NCI-H2171 treated with DMSO at 0.1 percent for 48 hours (cell line): ENCODE results near the gene IL12RB2.

Experiments used
- DNase-seq: peaks from one replicate; lab custom pipeline; 2025; lab: John Stamatoyannopoulos, UW

IL12RB2 gene

DNA sequence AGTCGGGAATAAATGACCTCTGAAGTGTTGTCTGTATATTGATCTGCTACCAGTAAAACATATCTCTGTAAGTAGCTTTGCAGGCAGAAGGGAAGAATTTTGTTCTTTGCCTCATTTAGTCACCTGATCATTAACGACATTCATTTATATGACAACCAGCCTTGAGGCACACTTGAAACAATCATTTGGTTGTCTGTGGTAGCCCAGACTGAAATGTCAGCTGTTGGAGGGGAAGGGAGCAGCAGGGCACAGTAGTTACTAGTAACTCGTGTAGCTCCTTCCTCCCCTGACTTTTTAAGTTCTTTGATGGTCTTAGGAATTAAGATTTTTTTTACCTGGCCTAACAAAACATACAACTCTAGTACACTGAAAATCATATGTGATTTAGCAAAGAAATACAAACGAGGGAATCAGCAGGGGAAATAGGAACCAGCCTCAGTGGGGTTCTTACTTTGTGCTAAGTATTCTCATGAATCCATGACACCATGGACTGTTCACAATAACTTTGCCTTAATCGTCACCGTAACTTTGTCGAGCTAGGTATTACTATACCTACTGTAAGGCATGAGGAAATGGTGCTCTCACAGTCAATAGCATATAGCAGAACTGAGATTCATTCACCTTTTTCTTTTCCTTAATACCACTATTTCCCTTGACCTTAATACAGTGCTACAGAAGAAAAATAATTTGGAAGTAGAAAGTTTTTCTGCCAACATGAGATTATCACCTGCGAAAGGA, 6.4 kb downstream of the IL12RB2 start:
- no peak for DNase-seq

DNA sequence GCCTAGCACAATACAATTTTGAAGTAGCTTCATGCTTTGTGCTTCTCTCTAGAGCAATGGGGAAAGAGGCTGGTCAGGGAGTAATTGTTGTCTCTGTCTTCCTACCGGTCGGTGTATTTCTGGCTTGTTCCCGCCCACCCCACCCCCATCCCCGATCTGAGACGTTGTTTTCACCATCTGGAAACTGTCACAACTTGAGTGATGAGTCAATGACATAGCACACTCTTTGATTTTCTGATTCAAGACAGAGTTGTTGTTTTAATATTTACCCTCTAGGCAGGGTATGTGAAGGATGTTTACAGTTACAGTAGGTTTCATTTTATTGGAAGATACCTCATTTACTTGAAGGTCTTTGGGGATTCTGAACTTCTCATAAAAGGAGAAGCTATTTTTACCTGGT, 7.0 kb downstream of the IL12RB2 start:
- DNase-seq = peak; percentile 39

DNA sequence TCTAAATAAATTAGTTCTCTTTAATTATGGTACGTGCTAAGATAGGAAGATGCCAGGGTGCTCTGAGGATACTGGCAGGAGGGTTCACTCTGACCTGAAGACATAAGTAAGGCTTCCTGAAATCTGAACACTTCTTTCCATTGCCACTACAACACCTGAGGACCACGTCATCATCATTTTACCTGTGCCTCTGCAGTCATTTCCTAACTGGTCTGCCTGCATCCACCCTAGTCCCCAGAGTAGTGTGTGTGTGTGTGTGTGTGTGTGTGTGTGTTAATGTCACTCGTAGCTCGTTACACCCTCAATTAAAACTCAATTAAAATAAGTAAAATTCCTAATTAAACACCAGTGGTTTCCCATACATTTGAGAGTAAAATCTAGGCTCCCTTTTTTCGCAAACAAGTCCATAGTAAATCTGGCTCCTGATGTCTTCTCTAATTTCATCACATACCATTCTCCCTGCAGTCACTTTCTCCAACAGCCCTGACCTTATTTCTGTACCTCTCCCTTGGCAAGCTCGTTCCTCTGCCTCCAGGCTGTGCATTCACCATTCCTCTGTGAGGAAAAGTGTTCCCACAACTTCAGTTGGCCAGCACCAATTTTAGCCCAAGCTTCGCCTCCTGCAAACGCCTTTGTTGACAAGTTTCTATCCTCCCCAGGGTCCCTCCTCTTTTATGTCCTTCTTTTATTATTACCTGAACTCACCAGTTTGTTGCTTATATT, 8.7 kb downstream of the IL12RB2 start:
- no peak for DNase-seq

DNA sequence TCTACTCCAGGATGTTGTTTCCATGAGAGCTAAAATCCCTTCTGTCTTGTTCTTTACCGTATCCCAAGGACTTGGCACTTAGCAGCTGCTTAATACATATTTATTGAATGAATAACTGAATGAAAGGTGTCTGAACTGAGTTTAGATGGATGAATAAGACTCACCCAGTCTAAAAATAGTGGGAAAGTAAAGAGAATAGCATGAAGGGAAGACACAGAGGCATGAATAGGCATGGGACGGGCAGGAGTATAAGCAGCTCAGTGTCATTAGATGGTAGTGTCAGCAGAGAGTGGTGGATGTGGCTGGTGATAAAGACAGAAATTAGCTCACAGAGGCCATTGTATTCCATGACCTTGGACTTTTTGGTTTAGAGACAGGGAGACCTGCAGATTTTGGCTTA, 9.2 kb downstream of the IL12RB2 start:
- no peak for DNase-seq

DNA sequence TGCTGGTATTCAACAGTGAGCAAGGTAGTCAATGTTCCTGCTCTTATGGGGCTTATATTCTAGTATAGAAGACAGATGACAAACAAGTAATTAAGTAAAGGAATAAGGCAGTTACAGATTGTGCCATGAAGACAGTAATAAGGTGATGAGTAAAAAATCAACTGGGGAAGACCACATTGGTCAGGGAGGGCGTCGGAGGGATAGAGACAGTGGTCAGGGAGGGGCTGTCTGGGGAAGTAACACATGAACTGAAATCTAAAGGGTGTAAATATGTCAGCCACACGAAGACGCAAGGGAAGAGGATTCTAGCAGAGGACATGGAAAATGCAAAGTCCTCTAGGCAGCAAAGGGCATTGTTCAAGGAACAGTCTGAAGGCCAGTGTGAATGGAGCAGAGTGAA, 10.1 kb downstream of the IL12RB2 start:
- no peak for DNase-seq

DNA sequence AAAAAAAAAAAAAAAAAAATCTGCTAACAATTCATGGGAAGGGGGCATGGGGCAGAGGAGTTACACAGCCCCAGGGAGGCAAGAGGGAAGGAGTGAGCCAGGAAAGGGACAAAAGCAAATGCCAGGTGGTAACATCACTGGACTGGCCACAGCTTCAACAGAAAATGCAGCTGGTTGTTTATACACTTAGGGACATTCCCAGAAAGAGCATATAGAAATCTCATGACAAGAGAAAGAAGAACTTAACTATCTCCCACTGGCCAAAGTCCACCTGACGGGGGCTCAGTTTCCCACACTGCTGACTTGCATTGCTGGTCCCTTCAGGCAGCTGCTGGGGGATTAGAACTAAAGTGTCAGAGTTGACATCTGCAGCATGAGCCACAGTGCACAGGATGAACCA, 14.8 kb downstream of the IL12RB2 start:
- no peak for DNase-seq

DNA sequence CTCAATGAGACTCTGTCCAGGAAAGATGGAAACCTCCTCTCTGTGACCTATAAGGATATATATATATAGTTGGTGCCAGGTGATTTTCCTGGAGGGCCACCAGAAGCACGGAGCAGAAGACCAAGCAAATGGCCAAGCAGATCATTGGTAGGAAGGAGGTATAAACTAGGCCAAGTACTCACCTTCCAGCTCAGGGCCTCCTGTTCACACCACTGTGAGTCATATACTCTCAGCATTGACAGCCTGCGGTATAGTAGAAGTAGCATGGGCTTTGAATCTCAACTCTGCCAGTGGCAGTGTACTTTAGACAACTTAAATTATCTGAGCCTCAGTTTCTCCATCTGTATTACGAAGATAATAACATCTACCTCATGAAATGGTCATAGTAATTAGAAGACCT, 15.4 kb downstream of the IL12RB2 start:
- DNase-seq = no peak

DNA sequence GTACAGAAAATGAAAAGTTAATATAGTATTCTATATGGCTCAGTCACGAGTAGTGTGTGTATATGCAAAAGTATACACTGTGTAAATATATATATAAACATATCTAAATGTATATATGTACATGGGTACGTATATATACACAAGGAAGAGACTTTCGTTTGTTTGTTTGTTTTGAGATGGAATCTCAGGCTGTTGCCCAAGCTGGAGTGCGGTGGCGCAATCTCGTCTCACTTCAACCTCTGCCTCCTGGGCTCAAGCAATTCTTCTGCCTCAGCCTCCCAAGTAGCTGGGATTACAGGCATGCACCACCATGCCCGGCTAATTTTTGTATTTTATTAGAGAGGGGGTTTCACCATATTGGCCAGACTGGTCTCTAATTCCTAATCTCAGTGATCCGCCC, 16.4 kb downstream of the IL12RB2 start:
- DNase-seq = no peak

DNA sequence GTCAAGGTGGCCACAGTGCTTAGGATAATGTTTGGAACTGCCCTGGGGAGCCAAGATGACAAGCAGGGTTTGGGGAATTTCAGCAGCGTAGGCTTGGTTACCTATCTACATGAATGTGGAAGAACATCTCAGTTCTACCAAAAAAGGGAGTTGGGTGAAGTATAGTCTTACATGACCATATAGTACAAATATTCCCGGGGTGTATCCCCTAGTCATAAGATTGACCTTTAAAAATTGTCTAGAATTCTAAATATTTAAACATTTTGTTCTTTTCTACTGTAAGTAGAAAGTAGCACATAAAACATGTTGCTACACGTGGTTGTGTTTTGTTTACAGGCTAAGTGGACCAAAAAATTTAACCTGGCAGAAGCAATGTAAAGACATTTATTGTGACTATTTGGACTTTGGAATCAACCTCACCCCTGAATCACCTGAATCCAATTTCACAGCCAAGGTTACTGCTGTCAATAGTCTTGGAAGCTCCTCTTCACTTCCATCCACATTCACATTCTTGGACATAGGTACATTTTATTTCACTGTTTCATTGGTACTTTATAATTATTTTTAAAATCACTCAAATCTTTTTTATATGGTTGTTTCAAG, 20.3 kb downstream of the IL12RB2 start:
- no peak for DNase-seq

DNA sequence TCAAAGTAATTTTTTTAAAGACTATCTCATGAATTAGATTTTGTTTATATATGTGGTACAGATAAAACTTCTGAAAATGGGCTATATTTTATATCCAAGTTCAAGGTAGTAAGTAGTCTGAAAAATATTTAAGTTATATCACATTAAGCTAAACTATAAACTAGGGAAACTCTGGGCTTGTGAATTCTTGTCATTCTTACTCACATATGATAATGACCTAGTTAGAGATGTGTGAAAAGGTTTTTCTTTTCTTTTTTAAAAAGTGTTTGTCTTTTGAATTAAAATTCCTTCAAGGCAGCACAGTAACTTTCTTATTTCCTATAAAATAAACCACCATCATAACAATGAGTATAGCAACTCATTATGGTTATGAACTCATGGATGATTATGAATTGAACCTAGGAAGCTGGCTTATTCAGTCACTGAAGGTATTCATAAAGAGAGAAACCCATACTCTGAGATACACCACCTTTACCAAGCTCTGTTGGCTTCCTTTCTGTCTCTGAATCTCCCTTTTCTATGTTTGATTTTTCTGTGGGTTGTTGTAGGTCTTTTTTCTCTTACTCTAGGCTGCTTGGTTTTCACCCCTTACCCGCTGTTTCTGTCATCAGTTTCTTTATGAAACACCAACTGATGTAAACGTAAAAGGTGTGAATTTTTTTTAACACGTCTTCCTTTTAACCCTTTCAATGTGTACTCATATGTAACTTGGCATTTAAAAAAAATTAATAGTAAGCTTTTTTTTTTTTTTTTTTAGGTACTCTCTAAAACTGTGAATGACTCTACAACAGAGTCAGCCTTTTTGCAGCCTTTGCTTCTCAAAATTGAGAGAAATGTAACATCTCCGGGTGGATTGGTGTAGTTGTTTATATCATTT, 25.2 kb downstream of the IL12RB2 start:
- no peak for DNase-seq

DNA sequence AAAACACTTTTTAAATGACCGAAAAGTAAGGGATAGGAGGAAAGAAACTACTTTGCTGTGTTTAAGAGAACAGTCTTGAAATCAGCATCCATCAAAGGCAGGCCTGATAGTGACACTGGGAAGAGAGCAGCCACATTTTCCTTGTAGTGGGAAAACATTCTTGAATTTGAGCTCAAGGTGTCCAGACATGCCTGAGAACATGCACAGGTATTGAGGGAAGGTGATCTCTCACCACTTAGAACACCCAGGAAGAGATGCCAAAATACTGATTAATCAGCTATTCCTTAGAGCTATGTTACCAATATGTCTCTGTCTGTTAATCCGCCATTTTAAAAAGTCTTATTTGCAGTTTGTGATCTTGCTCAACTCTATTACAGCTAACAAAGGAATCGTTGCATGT, 25.9 kb downstream of the IL12RB2 start:
- DNase-seq = no peak

DNA sequence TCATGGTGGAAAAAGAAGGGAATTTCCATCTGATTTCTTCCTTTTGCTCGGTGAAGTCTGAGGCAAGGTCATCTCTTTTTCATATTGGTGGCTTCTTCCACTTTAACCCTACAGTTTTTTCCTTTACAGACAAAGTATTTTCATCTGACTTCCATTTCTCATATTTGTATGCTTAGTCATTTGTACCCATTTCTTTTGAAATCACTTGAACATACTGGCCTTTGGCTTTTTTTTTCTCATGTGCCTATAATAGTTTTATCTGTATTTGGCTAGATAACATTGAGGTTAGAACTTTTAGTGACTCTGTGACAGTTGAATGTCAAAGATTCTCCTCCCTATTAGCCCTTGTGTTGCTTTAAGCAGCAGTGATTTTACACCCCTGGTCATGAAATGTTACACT, 27.7 kb downstream of the IL12RB2 start:
- no peak for DNase-seq

DNA sequence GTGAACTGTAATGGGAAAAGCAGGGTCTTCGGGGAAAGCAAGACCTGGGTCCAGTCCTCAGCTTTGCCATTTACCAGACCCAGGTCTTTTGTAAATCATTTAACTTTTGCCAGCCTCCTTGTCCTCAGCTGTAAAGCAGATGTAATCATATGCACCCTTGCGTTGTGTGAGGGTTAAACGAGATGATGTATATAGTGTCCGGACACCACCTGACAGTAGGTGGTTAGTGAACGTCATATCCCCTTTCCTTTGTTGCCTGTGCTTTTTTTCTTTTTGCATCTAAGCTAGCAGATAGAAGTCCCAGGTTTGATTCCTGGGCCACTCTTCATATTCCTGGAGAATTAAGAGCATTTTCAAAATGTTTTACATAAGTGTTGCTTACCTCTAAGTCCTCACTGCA, 28.5 kb downstream of the IL12RB2 start:
- no peak for DNase-seq

DNA sequence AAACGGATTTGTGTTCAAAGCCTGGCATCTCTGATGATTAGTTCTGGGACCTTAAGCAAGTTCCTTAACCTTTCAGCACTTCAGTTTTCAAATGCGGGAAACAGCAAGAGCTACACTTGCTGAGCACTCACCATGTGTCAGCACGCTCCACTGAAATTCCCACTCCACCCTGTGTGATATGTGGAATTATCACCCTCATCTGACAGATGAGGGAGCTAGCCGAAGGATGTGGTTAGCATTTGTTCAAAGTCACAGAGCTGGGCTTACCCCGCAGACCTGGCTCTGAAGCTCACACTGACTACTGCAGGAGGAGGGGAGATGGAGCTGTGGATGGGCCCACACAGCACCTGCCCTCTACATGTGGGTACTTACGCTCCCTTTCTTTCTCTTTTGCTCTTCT, 29.1 kb downstream of the IL12RB2 start:
- DNase-seq = no peak

DNA sequence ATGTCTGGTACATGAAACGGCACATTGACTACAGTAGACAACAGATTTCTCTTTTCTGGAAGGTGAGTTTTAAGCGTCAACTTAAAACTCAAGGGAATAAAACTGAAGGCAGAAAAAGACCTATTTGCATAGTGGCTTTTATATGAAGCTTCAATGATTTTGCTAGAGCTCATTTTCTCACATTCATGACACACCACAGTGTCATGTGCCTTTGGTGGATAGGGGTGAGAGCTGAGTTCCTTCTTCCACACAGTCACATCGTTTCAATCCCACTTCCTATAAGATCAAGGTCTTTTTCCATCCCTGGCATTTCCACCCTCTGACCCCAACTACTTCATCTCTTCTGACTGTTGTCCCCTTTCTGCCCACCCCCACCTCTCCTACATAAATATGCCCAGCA, 31.0 kb downstream of the IL12RB2 start:
- no peak for DNase-seq

DNA sequence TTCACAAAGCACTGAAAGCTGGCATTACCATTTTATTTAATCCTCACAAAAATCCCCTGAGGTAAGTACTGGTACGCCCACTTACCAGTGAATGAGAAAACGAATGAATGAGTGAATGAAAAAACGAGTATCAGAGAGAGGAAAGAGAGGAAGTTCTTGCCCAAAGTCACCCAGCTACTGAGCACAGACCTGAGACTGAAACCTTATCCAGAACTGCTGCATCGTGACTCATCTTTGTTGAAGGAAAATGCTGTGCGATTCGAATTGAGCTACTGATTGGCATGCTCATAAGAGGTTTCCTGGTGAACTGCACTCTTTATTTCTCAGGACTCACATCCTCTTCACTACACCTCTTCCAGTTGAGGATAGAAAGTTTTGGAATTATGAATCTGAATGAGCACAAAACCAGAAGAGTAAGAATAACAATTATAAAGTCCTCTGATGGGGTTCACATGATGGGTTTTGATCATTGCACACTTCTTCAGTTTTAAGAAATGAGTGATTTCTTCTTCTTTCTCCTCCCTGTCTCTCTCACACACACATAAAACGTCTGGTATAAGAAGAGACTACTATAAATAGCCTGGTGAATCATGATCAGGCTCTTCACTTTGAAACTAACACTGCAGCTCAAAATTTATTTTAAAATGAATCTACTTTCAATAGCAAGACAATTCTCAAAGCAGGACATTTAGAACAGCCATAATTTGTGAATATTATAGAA, 32.1 kb downstream of the IL12RB2 start:
- DNase-seq = no peak

DNA sequence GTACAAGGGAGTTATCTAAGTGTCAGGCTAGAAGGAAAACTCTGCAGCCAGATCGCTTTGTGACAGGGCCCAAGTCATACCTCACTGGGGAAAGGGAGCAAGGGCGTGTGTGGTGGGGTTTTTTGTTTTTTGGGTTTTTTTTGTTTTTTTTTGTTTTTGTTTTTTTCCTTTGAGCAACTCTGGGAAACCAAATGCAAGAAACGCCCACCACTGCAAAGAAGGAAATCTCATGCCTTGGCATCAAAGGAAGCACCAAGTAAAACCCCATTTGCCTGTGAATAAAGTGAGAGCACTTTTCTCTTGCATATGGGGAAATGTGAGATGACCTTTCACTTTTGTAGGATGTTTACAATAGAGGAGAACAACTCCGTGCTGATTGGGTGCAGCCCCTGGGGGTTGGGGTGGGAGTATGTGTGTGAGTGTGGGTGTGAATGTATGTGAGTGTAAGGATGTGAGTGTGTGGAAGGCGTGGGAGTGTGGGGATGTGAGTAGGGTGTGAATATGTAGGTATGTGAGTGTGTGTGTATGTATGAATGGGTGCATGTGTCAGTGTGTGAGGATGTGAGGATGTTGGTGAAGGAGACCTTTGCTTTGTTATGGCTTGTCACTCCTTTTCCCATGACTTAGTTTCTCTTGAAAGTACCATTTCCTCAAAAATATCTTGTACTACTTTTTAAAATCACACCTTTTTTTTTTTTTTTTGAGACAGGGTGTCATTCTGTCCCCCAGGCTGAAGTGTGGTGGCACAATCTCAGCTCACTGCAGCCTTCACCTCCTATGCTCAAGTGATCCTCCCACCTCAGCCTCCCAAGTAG, 34.6 kb downstream of the IL12RB2 start:
- DNase-seq = no peak

DNA sequence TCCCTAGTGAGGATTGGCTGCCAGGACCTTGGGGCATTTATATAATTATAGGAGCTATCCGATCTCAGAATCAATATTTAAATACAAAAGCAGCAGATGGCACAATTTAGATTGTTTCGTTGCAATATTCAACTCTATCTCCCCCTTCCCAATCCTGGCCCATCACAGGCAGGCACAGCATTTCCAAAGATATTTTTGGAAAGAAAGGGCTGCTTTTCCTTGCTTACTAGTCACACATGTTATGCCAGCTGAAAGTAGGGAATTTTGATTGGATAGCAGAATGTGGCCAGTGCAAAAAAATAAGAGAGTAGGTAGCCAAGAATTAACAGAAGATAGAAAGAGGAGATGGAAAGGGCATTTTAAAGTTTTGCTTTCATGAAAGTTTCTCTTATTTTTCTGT, 37.9 kb downstream of the IL12RB2 start:
- DNase-seq = peak; percentile 39

DNA sequence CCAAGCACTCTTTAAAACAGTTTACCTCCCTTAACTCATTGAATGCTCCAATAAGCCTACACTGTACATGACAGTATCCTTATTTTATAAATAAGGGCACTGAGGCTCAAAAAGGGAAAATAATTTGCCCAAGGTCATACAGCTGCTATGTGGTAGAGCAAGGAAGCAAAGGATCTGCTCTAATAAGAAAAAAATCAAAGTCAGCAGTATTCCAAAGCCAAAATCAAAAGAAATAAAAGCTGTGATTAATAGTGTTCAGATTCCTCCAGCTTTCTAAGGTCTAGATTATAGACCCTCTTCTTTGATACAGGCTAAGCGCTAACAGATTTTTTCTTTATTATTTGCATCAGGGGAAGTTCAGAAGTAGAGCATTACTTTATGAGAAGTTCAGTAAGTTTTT, 39.3 kb downstream of the IL12RB2 start:
- DNase-seq = no peak

DNA sequence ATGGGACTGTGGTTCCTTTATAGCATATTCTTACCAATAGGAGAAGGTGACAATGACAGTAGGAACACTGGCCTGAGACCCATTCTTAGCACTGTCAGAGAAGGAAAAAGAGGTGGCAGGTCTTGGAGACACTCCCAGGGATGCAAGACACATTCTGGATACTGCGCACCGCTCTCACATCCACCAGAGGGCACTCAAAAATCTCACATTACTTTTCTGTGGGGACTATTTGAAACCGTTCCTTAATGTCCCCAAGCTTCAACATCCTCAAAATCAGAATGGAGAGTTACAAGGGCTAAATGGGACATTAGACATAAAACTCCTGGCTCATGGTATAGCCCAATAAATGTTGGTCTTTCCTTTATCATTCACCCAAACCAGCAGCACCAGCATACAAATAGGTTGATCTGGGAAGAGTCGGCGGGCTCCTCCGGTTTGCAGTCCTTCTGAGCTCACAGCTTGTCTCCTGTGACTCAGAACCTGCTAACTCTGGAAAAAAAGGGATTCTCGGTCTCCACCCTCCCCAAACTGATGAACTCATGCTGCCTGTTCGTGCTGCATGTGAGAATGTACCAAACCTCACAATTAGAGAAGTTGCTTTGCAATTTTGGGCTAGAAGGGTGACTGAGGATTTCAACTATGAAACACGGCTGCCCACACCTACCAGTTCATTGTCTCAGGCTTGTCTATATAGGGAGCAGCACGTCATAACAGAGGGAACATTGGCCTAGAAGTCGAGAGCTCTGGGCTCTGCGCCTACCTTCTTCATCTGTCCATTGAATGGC, 40.2 kb downstream of the IL12RB2 start:
- peak; percentile 30 for DNase-seq
